Transverse colon (tissue), 3 donors: Measurements from ENCODE around the gene NT5E.

Experiments
- POLR2A ChIP-seq: fragments of 450-650 bp; IDR thresholded peaks from one replicate; pipeline ENCODE4 v1.6.1; 2016; ENCODE audit warnings: antibody characterized with exemption, mild to moderate bottlenecking, moderate library complexity
- POLR2AphosphoS5 ChIP-seq, 3 donors: sonication (generic); formaldehyde crosslinking; IDR thresholded peaks; one replicate each; pipeline ENCODE4 v1.6.1; 2016; ENCODE audit warnings: antibody characterized with exemption in 3 of 3

DNA sequence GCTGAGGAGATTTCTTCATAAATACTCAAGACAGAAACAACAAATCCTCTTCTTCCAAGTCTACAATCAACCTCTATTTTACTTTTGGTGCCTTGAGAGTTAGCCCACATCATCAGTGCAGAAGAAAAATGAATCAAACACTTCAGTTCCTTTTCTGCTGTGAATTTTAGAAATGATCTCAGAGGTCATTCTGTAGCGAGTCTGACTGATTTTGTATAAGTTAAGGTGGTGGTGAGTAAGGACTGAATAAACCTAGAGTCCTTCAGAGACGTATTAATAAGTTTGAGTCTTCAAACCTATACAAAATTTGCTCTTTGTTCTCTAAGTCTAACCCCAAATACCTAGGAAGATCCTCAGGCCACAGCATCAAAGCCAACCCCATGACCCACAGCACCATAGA lies 33.1 kb upstream of the NT5E start:
- TF ChIP-seq POLR2A (no peak), POLR2AphosphoS5 (IDR thresholded peaks at IDR 0.05) (no peak)
